BLaER1 (cell line): ENCODE results near the gene TPSD1.

Experiments
- H3K27ac ChIP-seq: shearing (Covaris generic); formaldehyde crosslinking; 2 replicates; pipeline ENCODE4 v1.8.1; 2022
- H3K27me3 ChIP-seq: shearing (Covaris generic); formaldehyde crosslinking; 2 replicates; pipeline ENCODE4 v1.8.1; 2022
- H3K36me3 ChIP-seq: shearing (Covaris generic); formaldehyde crosslinking; 2 replicates; pipeline ENCODE4 v1.8.1; 2022
- H3K4me1 ChIP-seq: shearing (Covaris generic); formaldehyde crosslinking; 2 replicates; pipeline ENCODE4 v1.8.1; 2022
- H3K4me2 ChIP-seq: shearing (Covaris generic); formaldehyde crosslinking; 2 replicates; pipeline ENCODE4 v1.8.1; 2022
- H3K4me3 ChIP-seq: shearing (Covaris generic); formaldehyde crosslinking; 2 replicates; pipeline ENCODE4 v1.8.1; 2022
- H3K9ac ChIP-seq: shearing (Covaris generic); formaldehyde crosslinking; 2 replicates; pipeline ENCODE4 v1.8.1; 2022
- H3K9me3 ChIP-seq: shearing (Covaris generic); formaldehyde crosslinking; 2 replicates; pipeline ENCODE4 v1.8.1; 2022
- H4K20me1 ChIP-seq: shearing (Covaris generic); formaldehyde crosslinking; 2 replicates; pipeline ENCODE4 v1.8.1; 2022
- Cebpa-rat ChIP-seq: shearing (Covaris generic); IDR thresholded peaks from 2 replicates; pipeline ENCODE4 v1.8.1; 2022

TPSD1 gene

DNA sequence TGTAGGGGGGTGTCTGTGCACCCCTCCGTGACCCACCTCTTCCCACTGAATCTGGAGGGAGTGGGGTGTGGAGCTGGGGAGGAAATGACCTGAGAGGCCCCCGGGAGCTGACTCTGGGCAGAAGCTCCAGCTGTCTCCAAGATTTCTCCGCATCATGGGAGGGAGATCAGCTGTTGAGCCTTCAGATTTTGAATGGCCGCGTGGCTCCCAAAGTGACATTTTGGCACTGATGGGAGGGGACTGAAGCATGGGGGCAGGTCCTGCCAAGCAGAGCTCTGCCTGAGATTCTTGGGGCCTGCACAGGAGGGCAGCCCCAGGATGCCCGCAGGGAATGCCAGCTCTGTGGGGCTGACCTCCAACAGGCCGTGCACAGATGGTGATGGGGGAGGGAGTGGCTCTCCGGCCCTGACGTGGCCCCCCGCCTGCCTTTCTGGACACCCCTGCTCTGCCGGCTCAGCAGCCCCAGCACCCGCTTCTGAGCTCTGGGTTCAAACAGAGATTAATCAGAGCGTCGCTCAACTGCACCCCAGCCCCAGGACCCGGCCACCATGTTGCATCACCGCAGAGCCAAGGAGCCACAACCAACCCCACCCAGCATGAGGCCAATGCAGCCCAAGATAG, 28.2 kb downstream of the TPSD1 start:
- peaks cover 61% of the 10 kb centered on the region for H3K4me1 ChIP-seq
- no peak overlapping the region for H3K9ac ChIP-seq
- H3K4me2 ChIP-seq: peak overlapping the region; percentile 77
- no peak overlapping the region for H3K27ac ChIP-seq
- no peaks in the 10 kb centered on the region for H3K36me3 ChIP-seq
- no peaks in the 10 kb centered on the region for H4K20me1 ChIP-seq
- no peak for TF ChIP-seq Cebpa-rat
- no peak overlapping the region; the same call in 1 of the 2 replicates for H3K4me3 ChIP-seq
- no peaks in the 10 kb centered on the region for H3K9me3 ChIP-seq
- H3K27me3 ChIP-seq: peaks cover 57% of the 10 kb centered on the region

- no peak overlapping the region for H3K4me2 ChIP-seq
- no peaks in the 10 kb centered on the region for H4K20me1 ChIP-seq
- no peaks in the 10 kb centered on the region for H3K9me3 ChIP-seq
- H3K27ac ChIP-seq: no peak overlapping the region
- TF ChIP-seq Cebpa-rat: no peak
- no peak overlapping the region for H3K4me3 ChIP-seq
- no peak overlapping the region for H3K9ac ChIP-seq
- peaks cover 58% of the 10 kb centered on the region for H3K27me3 ChIP-seq
- peaks cover 61% of the 10 kb centered on the region for H3K4me1 ChIP-seq
- H3K36me3 ChIP-seq: no peaks in the 10 kb centered on the region
These were observed 30.0 kb downstream of the TPSD1 start for GRCh38 chr16:1285669-1286512.

DNA sequence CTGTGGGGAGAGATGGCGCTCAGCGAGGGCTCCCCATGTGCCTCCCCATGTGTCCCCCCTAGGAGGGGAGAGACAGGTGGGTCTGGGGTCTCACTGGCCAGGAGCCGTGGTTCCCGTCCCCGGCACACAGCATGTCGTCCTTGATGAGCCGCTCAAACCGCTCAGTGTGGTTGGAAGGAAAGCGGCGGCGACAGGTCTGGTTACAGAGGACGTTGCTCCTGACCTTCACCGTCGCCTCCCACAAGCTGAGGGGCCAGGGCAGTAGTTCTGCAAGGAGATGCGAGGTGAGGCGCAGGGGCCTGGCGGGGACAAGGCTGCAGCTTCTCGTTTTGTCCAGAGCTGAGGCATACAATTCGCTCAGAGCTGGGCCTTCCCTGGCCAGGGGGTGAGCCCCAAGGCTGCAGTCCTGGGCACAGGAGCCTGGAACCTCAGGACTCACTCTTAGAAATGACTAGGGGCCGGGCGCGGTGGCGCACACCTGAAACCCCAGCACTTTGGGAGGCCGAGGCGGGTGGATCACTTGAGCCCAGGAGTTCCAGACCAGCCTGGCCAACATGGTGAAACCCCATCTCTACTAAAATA, 30.7 kb downstream of the TPSD1 start:
- Histone ChIP-seq H4K20me1 (no peaks in the 10 kb centered on the region), H3K4me2 (no peak overlapping the region), H3K9me3 (no peaks in the 10 kb centered on the region), H3K9ac (no peak overlapping the region), H3K27ac (no peak overlapping the region), H3K36me3 (no peaks in the 10 kb centered on the region), H3K27me3 (peaks cover 52% of the 10 kb centered on the region), H3K4me1 (peaks cover 61% of the 10 kb centered on the region), H3K4me3 (no peak overlapping the region)
- no peak for TF ChIP-seq Cebpa-rat

DNA sequence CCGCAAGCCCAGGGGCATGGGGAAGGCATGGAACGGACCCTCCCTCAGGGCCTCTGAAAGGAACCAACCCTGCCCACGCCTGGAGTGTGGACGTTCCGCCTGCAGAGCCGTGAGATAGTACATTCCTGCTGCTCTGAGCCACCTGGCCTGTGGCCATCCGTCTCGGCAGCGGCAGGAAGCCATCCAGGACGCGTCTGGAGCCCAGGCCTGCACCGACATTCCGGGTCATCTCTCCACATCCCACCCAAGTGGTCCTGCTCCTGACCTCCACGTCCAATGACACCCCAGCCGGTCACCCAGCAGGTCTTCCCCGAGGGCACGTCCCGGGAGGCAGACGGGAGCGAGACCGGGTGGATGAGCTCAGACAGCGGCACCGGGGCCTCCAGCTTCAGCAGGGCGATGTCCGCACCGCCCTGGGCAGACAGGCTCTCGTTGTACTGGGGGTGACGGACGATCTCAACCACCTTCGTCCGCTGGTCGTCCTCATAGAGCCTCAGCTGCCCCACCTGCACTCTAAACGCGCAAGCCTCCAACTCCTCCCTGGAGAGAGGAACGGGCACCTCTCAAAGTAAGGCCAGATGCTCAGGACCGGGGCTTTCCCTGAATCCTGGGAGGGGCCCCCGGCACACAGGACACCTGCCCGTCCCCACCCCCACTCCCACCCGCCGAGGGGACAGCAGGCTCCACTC, 32.3 kb downstream of the TPSD1 start:
- Histone ChIP-seq H4K20me1 (no peaks in the 10 kb centered on the region), H3K4me3 (no peak overlapping the region), H3K36me3 (no peaks in the 10 kb centered on the region), H3K27ac (no peak overlapping the region), H3K4me2 (no peak overlapping the region), H3K9me3 (no peaks in the 10 kb centered on the region), H3K27me3 (peaks cover 37% of the 10 kb centered on the region), H3K9ac (no peak overlapping the region), H3K4me1 (peaks cover 54% of the 10 kb centered on the region)
- TF ChIP-seq Cebpa-rat: no peak

GRCh38 chr16:1288813-1289476, 33.1 kb downstream of the TPSD1 start:
- Histone ChIP-seq H3K9ac (no peak overlapping the region), H3K4me2 (peak overlapping the region; percentile 96), H3K36me3 (no peaks in the 10 kb centered on the region), H3K4me3 (no peak overlapping the region), H3K27me3 (peaks cover 29% of the 10 kb centered on the region), H3K9me3 (no peaks in the 10 kb centered on the region), H4K20me1 (no peaks in the 10 kb centered on the region), H3K27ac (no peak overlapping the region), H3K4me1 (peaks cover 54% of the 10 kb centered on the region)
- TF ChIP-seq Cebpa-rat: no peak

DNA sequence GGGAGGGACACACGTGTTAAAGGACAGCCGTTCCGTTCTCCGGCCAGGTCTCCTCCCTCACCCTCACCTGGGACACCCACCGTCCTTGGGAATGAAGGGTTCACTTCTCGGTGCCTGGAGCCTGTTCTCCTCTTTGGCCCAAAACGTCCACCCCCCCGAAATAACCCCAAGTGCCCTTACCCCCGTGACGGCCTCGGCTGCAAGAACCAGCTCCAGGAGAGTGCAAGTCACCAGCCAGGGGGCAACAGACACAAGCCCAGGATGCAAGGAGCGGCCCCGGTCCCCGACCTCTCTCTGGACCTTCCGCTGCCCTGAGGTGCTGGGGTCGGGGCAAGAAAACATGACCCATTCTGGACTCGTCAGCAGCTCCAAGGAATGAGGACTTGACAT, 33.6 kb downstream of the TPSD1 start:
- Histone ChIP-seq H3K27ac (0 out of 2 replicates have a peak overlapping the region, but pooled peaks have one; percentile 35), H3K4me3 (peak overlapping the region; percentile 18; the same call in 1 of the 2 replicates), H3K9ac (peak overlapping the region; percentile 3; the same call in 1 of the 2 replicates), H4K20me1 (no peaks in the 10 kb centered on the region), H3K9me3 (no peaks in the 10 kb centered on the region), H3K4me2 (peak overlapping the region; percentile 96), H3K27me3 (peaks cover 23% of the 10 kb centered on the region; the same call in 1 of the 2 replicates), H3K36me3 (no peaks in the 10 kb centered on the region), H3K4me1 (peaks cover 54% of the 10 kb centered on the region)
- no peak for TF ChIP-seq Cebpa-rat

- Histone ChIP-seq H3K4me1 (peaks cover 59% of the 10 kb centered on the region), H3K4me3 (peak overlapping the region; percentile 18; the same call in 1 of the 2 replicates), H3K9ac (peak overlapping the region; percentile 3; the same call in 1 of the 2 replicates), H3K4me2 (peak overlapping the region; percentile 96), H3K9me3 (no peaks in the 10 kb centered on the region), H4K20me1 (no peaks in the 10 kb centered on the region), H3K27ac (peak overlapping the region; percentile 41; the same call in 1 of the 2 replicates), H3K36me3 (no peaks in the 10 kb centered on the region), H3K27me3 (peaks cover 23% of the 10 kb centered on the region; the same call in 1 of the 2 replicates)
- peak; percentile 99 for TF ChIP-seq Cebpa-rat
These were observed 34.2 kb downstream of the TPSD1 start for GRCh38 chr16:1290063-1290501.

DNA sequence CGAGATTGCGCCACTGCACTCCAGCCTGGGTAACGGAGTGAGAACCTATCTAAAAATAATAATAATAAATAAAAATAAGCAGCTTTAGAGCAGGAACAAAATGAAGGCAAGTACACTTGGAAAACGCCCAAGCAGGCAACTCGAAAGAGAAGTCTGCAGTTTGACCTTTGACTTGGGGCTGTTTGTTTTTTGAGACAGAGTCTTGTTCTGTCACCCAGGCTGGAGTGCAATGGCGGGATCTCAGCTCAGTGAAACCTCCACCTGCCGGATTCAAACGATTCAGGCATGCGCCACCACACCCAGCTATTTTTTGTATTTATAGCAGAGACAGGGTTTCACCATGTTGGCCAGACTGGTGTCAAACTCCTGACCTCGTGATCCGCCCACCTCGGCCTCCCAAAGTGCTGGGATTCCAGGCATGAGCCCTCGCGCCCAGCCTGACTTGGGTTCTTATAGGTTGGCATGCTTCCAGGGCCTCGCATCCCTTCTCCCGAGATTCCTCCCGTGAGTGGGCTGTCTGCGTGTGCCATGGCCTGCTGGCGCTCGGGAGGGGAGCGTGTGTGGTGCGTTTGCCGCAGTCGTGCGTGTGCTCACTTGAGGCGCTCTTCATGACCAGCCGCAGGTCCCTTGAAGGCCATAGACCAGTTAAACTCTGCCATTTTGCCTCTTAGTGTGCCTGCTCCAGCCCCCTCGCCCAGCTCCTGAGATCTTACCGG, 35.1 kb downstream of the TPSD1 start:
- Histone ChIP-seq H4K20me1 (no peaks in the 10 kb centered on the region), H3K9ac (no peak overlapping the region), H3K9me3 (no peaks in the 10 kb centered on the region), H3K4me1 (peaks cover 68% of the 10 kb centered on the region), H3K4me3 (no peak overlapping the region), H3K27me3 (peaks cover 17% of the 10 kb centered on the region; the same call in 1 of the 2 replicates), H3K36me3 (no peaks in the 10 kb centered on the region), H3K27ac (no peak overlapping the region), H3K4me2 (peak overlapping the region; percentile 96)
- no peak for TF ChIP-seq Cebpa-rat
